Fibroblast of skin of scalp (primary cell): ENCODE data around the gene PAM.

Experiments
- DNase-seq: peaks from one replicate; pipeline ENCODE4 v3.0.0-alpha.2; 2013

The PAM gene

GRCh38 chr5:102781786-102782185 is 26.7 kb downstream of the PAM start:
- no peak for DNase-seq

- DNase-seq: no peak
Measured at GRCh38 chr5:102782217-102782872, 27.2 kb downstream of the PAM start.

- DNase-seq: no peak
Measured at GRCh38 chr5:102787134-102787533, 32.0 kb downstream of the PAM start.

GRCh38 chr5:102788788-102789187 is 33.7 kb downstream of the PAM start:
- no peak for DNase-seq

GRCh38 chr5:102789469-102789868 is 34.4 kb downstream of the PAM start:
- DNase-seq: no peak

- DNase-seq: no peak
Measured at GRCh38 chr5:102790748-102791147, 35.6 kb downstream of the PAM start.

GRCh38 chr5:102792705-102793104 is 37.6 kb downstream of the PAM start:
- DNase-seq: peak; percentile 5

- no peak for DNase-seq
Measured at GRCh38 chr5:102794047-102794446, 38.9 kb downstream of the PAM start.

- DNase-seq: no peak
Measured at GRCh38 chr5:102794677-102795331, 39.7 kb downstream of the PAM start.

- no peak for DNase-seq
Measured at GRCh38 chr5:102795526-102795925, 40.4 kb downstream of the PAM start.

GRCh38 chr5:102796009-102796408 is 40.9 kb downstream of the PAM start:
- no peak for DNase-seq

- no peak for DNase-seq
Measured at GRCh38 chr5:102796498-102796897, 41.4 kb downstream of the PAM start.

- DNase-seq: no peak
Measured at GRCh38 chr5:102797322-102797884, 42.3 kb downstream of the PAM start.

- no peak for DNase-seq
Measured at GRCh38 chr5:102798104-102798785, 43.1 kb downstream of the PAM start.

- DNase-seq: no peak
Measured at GRCh38 chr5:102799017-102799416, 43.9 kb downstream of the PAM start.

- DNase-seq: no peak
Measured at GRCh38 chr5:102800427-102800826, 45.3 kb downstream of the PAM start.

- no peak for DNase-seq
Measured at GRCh38 chr5:102801371-102801770, 46.3 kb downstream of the PAM start.

- DNase-seq: no peak
Measured at GRCh38 chr5:102802708-102803458, 47.8 kb downstream of the PAM start.

GRCh38 chr5:102807878-102808502 is 52.9 kb downstream of the PAM start:
- DNase-seq: peak; percentile 18

- DNase-seq: no peak
Measured at GRCh38 chr5:102809033-102809432, 53.9 kb downstream of the PAM start.

- DNase-seq: peak; percentile 55
Measured at GRCh38 chr5:102811972-102812371, 56.9 kb downstream of the PAM start.

- no peak for DNase-seq
Measured at GRCh38 chr5:102813740-102814139, 58.6 kb downstream of the PAM start.
